RWPE2 (cell line): ENCODE measurements around the gene NFYC.

Experiments used
- ATAC-seq: fragments of 200-7000 bp; cut with Tn5 transposase; 3 replicates; pipeline ENCODE4 v1.9.1; 2021; ENCODE audit warnings: low read depth
- DNase-seq: peaks from one replicate; pipeline ENCODE4 v3.0.0-alpha.2; 2020; ENCODE audit warnings: low spot score
- H3K27ac ChIP-seq: fragments of 450-650 bp; 2 replicates; pipeline ENCODE4 v1.5.1; 2017; ENCODE audit warnings: mild to moderate bottlenecking; ENCODE audit not compliant: poor library complexity, severe bottlenecking
- H3K27me3 ChIP-seq: fragments of 250-450 bp; sonication (Bioruptor Pico); 2 replicates; pipeline ENCODE4 v1.5.1; 2021; ENCODE audit warnings: mild to moderate bottlenecking, moderate library complexity; ENCODE audit not compliant: insufficient read depth, poor library complexity, severe bottlenecking
- H3K36me3 ChIP-seq: fragments of 250-450 bp; sonication (Bioruptor Pico); 2 replicates; pipeline ENCODE4 v1.5.1; 2020; ENCODE audit warnings: low read depth, mild to moderate bottlenecking, moderate library complexity
- H3K4me1 ChIP-seq: fragments of 250-450 bp; sonication (Bioruptor Pico); 2 replicates; pipeline ENCODE4 v1.5.1; 2021; ENCODE audit warnings: mild to moderate bottlenecking, moderate library complexity; ENCODE audit not compliant: insufficient read depth, poor library complexity, severe bottlenecking
- H3K4me3 ChIP-seq: fragments of 250-450 bp; sonication (Bioruptor Pico); 2 replicates; pipeline ENCODE4 v1.5.1; 2021; ENCODE audit warnings: mild to moderate bottlenecking, moderate library complexity; ENCODE audit not compliant: severe bottlenecking
- H3K9me3 ChIP-seq: fragments of 250-450 bp; sonication (Bioruptor Pico); 2 replicates; pipeline ENCODE4 v1.5.1; 2021; ENCODE audit warnings: mild to moderate bottlenecking, moderate library complexity; ENCODE audit not compliant: severe bottlenecking
- CTCF ChIP-seq: fragments of 450-650 bp; IDR thresholded peaks from one replicate; pipeline ENCODE4 v1.5.1; 2017; ENCODE audit warnings: mild to moderate bottlenecking, moderate library complexity; ENCODE audit not compliant: poor library complexity, severe bottlenecking

The NFYC gene

GRCh38 chr1:40648928-40649591 is 42.4 kb upstream of the NFYC start:
- ATAC-seq = no peak
- H3K27ac ChIP-seq = no peak overlapping the region
- no peak for TF ChIP-seq CTCF

GRCh38 chr1:40649592-40649930 is 41.9 kb upstream of the NFYC start:
- Histone ChIP-seq H3K36me3 (no peaks in the 10 kb centered on the region), H3K9me3 (no peaks in the 10 kb centered on the region), H3K4me1 (no peaks in the 10 kb centered on the region), H3K27me3 (no peaks in the 10 kb centered on the region), H3K4me3 (no peak overlapping the region), H3K27ac (no peak overlapping the region)
- DNase-seq (no peak), ATAC-seq (no peak)
- TF ChIP-seq CTCF = no peak

More at GRCh38 chr1:40648928-40649591, 42.4 kb upstream of the NFYC start:
- no peaks in the 10 kb centered on the region for H3K9me3 ChIP-seq
- H3K4me3 ChIP-seq = no peak overlapping the region
- no peaks in the 10 kb centered on the region for H3K4me1 ChIP-seq
- no peak for DNase-seq
- no peaks in the 10 kb centered on the region for H3K36me3 ChIP-seq
- H3K27me3 ChIP-seq = no peaks in the 10 kb centered on the region

GRCh38 chr1:40650075-40650474 is 41.4 kb upstream of the NFYC start:
- Histone ChIP-seq H3K27ac (no peak overlapping the region), H3K4me3 (no peak overlapping the region), H3K9me3 (no peaks in the 10 kb centered on the region), H3K27me3 (no peaks in the 10 kb centered on the region), H3K36me3 (no peaks in the 10 kb centered on the region), H3K4me1 (no peaks in the 10 kb centered on the region)
- ATAC-seq = peak; percentile 22; the same call in 1 of the 3 replicates
- TF ChIP-seq CTCF = peak; percentile 16
- DNase-seq = no peak

- no peaks in the 10 kb centered on the region for H3K4me1 ChIP-seq
- H3K36me3 ChIP-seq = no peaks in the 10 kb centered on the region
- no peak for TF ChIP-seq CTCF
- no peak for DNase-seq
- no peaks in the 10 kb centered on the region for H3K9me3 ChIP-seq
- no peak; the same call in 2 of the 3 replicates for ATAC-seq
- H3K27me3 ChIP-seq = no peaks in the 10 kb centered on the region
- no peak overlapping the region for H3K27ac ChIP-seq
- H3K4me3 ChIP-seq = no peak overlapping the region
These were observed 40.2 kb upstream of the NFYC start for GRCh38 chr1:40651138-40651857.

GRCh38 chr1:40652468-40652867 is 39.0 kb upstream of the NFYC start:
- H3K9me3 ChIP-seq = no peaks in the 10 kb centered on the region
- H3K4me1 ChIP-seq = no peaks in the 10 kb centered on the region
- no peaks in the 10 kb centered on the region for H3K27me3 ChIP-seq
- no peak for ATAC-seq
- no peak for TF ChIP-seq CTCF
- H3K27ac ChIP-seq = no peak overlapping the region
- no peak for DNase-seq
- no peak overlapping the region for H3K4me3 ChIP-seq
- H3K36me3 ChIP-seq = no peaks in the 10 kb centered on the region
